Measurements from ENCODE around the gene LRRN4.

- TF ChIP-seq RAD21 (conservative IDR thresholded peaks at IDR 0.05 in 1 of 2, IDR thresholded peaks at IDR 0.05 in 1 of 2) (no peak), SMC3 (IDR thresholded peaks at IDR 0.05) (no peak), RCOR1 (IDR thresholded peaks at IDR 0.05; ENCODE audit: low read depth, low read length) (no peak)
These were observed 46.2 kb downstream of the LRRN4 start for GRCh38 chr20:6007529-6008103.

All from A549 (cell line).